ENCODE results near the gene HID1.

The HID1 gene

GRCh38 chr17:74920642-74921025 is 51.9 kb downstream of the HID1 start:
- H3K9me2 ChIP-seq (replicated peaks; ENCODE audit: insufficient read depth, low read length), result no peaks in the 10 kb centered on the region
- no peaks in the 10 kb centered on the region for H3K79me2 ChIP-seq (ENCODE audit: low read length)
- DNase-seq, result no peak
- H3K27me3 ChIP-seq (replicated peaks; ENCODE audit: insufficient read depth, low read length), result peaks cover 95% of the 10 kb centered on the region
- no peaks in the 10 kb centered on the region for H3K9me3 ChIP-seq (replicated peaks; ENCODE audit: insufficient read depth, low read length)
- no peaks in the 10 kb centered on the region for H3F3A ChIP-seq (ENCODE audit: insufficient read depth, low read length)
- no peaks in the 10 kb centered on the region; the same call in 1 of the 2 replicates for H4K20me1 ChIP-seq (ENCODE audit: insufficient read depth, low read length)
- no peak overlapping the region for H3K4me2 ChIP-seq (ENCODE audit: low read depth, low read length)
- no peak overlapping the region for H2AFZ ChIP-seq (ENCODE audit: low read length)
- TF ChIP-seq, protein P1, sequence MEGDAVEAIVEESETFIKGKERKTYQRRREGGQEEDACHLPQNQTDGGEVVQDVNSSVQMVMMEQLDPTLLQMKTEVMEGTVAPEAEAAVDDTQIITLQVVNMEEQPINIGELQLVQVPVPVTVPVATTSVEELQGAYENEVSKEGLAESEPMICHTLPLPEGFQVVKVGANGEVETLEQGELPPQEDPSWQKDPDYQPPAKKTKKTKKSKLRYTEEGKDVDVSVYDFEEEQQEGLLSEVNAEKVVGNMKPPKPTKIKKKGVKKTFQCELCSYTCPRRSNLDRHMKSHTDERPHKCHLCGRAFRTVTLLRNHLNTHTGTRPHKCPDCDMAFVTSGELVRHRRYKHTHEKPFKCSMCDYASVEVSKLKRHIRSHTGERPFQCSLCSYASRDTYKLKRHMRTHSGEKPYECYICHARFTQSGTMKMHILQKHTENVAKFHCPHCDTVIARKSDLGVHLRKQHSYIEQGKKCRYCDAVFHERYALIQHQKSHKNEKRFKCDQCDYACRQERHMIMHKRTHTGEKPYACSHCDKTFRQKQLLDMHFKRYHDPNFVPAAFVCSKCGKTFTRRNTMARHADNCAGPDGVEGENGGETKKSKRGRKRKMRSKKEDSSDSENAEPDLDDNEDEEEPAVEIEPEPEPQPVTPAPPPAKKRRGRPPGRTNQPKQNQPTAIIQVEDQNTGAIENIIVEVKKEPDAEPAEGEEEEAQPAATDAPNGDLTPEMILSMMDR (IDR thresholded peaks at IDR 0.05; ENCODE audit: low read length), result no peak
- TF ChIP-seq EZH2 (optimal IDR thresholded peaks at IDR 0.05; ENCODE audit: low read depth, low read length), result no peak
- TF ChIP-seq EZH2phosphoT487 (IDR thresholded peaks at IDR 0.05; ENCODE audit: low read length), result no peak
- no peaks in the 10 kb centered on the region for H3K36me3 ChIP-seq (replicated peaks; ENCODE audit: insufficient read depth, low read length)
- H3K27ac ChIP-seq (ENCODE audit: low read length), result no peak overlapping the region
- no peaks in the 10 kb centered on the region for H3K4me1 ChIP-seq (ENCODE audit: low read length)
- H3K9ac ChIP-seq (ENCODE audit: low read length), result no peak overlapping the region
- H3K4me3 ChIP-seq (ENCODE audit: low read length), result no peak overlapping the region

DNA sequence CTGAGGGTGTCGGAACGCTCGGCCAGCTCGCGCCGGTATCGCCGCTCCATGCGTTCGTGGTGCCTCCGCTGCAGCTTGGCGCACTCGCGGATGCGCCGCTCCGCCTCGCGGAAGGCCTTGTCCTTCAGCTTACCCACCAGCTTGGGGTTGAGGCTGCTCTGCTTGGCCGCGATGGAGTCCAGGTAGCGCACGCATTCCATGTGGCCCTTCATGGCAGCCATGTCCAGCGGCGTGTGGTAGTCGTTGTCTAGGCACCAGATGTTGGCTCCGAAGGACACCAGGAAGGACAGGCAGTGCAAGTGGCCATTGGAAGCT is 52.3 kb downstream of the HID1 start:
- Histone ChIP-seq H3K9me2 (replicated peaks; ENCODE audit: insufficient read depth, low read length) (no peaks in the 10 kb centered on the region), H3K27ac (ENCODE audit: low read length) (no peak overlapping the region), H3K27me3 (replicated peaks; ENCODE audit: insufficient read depth, low read length) (peaks cover 95% of the 10 kb centered on the region), H3K4me1 (ENCODE audit: low read length) (no peaks in the 10 kb centered on the region), H3K4me2 (ENCODE audit: low read depth, low read length) (no peak overlapping the region), H3K4me3 (ENCODE audit: low read length) (no peak overlapping the region), H4K20me1 (ENCODE audit: insufficient read depth, low read length) (no peaks in the 10 kb centered on the region; the same call in 1 of the 2 replicates), H3K9me3 (replicated peaks; ENCODE audit: insufficient read depth, low read length) (no peaks in the 10 kb centered on the region), H2AFZ (ENCODE audit: low read length) (no peak overlapping the region), H3K9ac (ENCODE audit: low read length) (no peak overlapping the region), H3F3A (ENCODE audit: insufficient read depth, low read length) (no peaks in the 10 kb centered on the region), H3K79me2 (ENCODE audit: low read length) (no peaks in the 10 kb centered on the region), H3K36me3 (replicated peaks; ENCODE audit: insufficient read depth, low read length) (no peaks in the 10 kb centered on the region)
- DNase-seq, result no peak
- TF ChIP-seq EZH2phosphoT487 (IDR thresholded peaks at IDR 0.05; ENCODE audit: low read length) (no peak), EZH2 (optimal IDR thresholded peaks at IDR 0.05; ENCODE audit: low read depth, low read length) (no peak)
- TF ChIP-seq, protein P1 (IDR thresholded peaks at IDR 0.05; ENCODE audit: low read length), result no peak

GRCh38 chr17:74919440-74920305 is 52.9 kb downstream of the HID1 start:
- no peaks in the 10 kb centered on the region; the same call in 1 of the 2 replicates for H4K20me1 ChIP-seq (ENCODE audit: insufficient read depth, low read length)
- no peaks in the 10 kb centered on the region for H3K4me1 ChIP-seq (ENCODE audit: low read length)
- no peak overlapping the region for H3K27ac ChIP-seq (ENCODE audit: low read length)
- peak; percentile 45 for DNase-seq
- H3K9me2 ChIP-seq (replicated peaks; ENCODE audit: insufficient read depth, low read length), result no peaks in the 10 kb centered on the region
- TF ChIP-seq EZH2 (optimal IDR thresholded peaks at IDR 0.05; ENCODE audit: low read depth, low read length), result no peak
- TF ChIP-seq, protein P1 (IDR thresholded peaks at IDR 0.05; ENCODE audit: low read length), result peak; percentile 45
- H3K79me2 ChIP-seq (ENCODE audit: low read length), result no peaks in the 10 kb centered on the region
- H3K4me3 ChIP-seq (ENCODE audit: low read length), result no peak overlapping the region
- H3K27me3 ChIP-seq (replicated peaks; ENCODE audit: insufficient read depth, low read length), result peaks cover 94% of the 10 kb centered on the region
- no peaks in the 10 kb centered on the region for H3K9me3 ChIP-seq (replicated peaks; ENCODE audit: insufficient read depth, low read length)
- H3K36me3 ChIP-seq (replicated peaks; ENCODE audit: insufficient read depth, low read length), result no peaks in the 10 kb centered on the region
- peak overlapping the region; percentile 24; the same call in 1 of the 2 replicates for H3K4me2 ChIP-seq (ENCODE audit: low read depth, low read length)
- H3K9ac ChIP-seq (ENCODE audit: low read length), result no peak overlapping the region
- no peaks in the 10 kb centered on the region for H3F3A ChIP-seq (ENCODE audit: insufficient read depth, low read length)
- H2AFZ ChIP-seq (ENCODE audit: low read length), result no peak overlapping the region
